GM23338 (cell line): Measurements from ENCODE around the gene TEX9. TPM values are rescaled to one million over a fixed set of nuclear protein-coding genes. Genes with fewer than 3 reads are reported as not detected.

ENCODE experiments used
- ATAC-seq: fragments of 200-7000 bp; cut with Tn5 transposase; 3 replicates; pipeline ENCODE4 v1.9.1; 2020
- DNase-seq: peaks from one replicate; pipeline ENCODE4 v3.0.0-alpha.2; 2015; ENCODE audit warnings: low spot score
- H2AFZ ChIP-seq: fragments of 200-600 bp; sonication (generic); 2 replicates; pipeline ENCODE4 v1.8.0; 2016; ENCODE audit warnings: antibody characterized with exemption, mild to moderate bottlenecking, moderate library complexity
- H3F3A ChIP-seq: fragments of 200-600 bp; sonication (generic); replicated peaks from 2 replicates; pipeline ENCODE4 v1.8.0; 2017; ENCODE audit warnings: antibody characterized with exemption, mixed run types, low read depth
- H3K27ac ChIP-seq: fragments of 200-600 bp; sonication (generic); 2 replicates; pipeline ENCODE4 v1.6.1; 2016; ENCODE audit warnings: low read depth
- H3K27me3 ChIP-seq: fragments of 200-600 bp; sonication (generic); 2 replicates; pipeline ENCODE4 v1.8.0; 2016; ENCODE audit warnings: mild to moderate bottlenecking, mixed run types, moderate library complexity; ENCODE audit not compliant: insufficient read depth
- H3K36me3 ChIP-seq: fragments of 200-600 bp; sonication (generic); 2 replicates; pipeline ENCODE4 v1.8.0; 2016; ENCODE audit warnings: mild to moderate bottlenecking; ENCODE audit not compliant: insufficient read depth
- H3K4me1 ChIP-seq: fragments of 200-600 bp; sonication (generic); 2 replicates; pipeline ENCODE4 v1.8.0; 2016; ENCODE audit warnings: mild to moderate bottlenecking, moderate library complexity; ENCODE audit not compliant: insufficient read depth
- H3K4me2 ChIP-seq: fragments of 200-600 bp; sonication (generic); 2 replicates; pipeline ENCODE4 v1.7.1; 2017; ENCODE audit warnings: mixed run types
- H3K4me3 ChIP-seq: fragments of 200-600 bp; sonication (generic); 2 replicates; pipeline ENCODE4 v1.6.1; 2016; ENCODE audit warnings: mixed run types
- H3K79me2 ChIP-seq: fragments of 200-600 bp; sonication (generic); replicated peaks from 2 replicates; pipeline ENCODE4 v1.8.0; 2017; ENCODE audit warnings: mild to moderate bottlenecking; ENCODE audit not compliant: insufficient read depth
- H3K9me2 ChIP-seq: fragments of 200-600 bp; sonication (generic); 2 replicates; pipeline ENCODE4 v1.8.0; 2017; ENCODE audit not compliant: insufficient read depth
- H4K20me1 ChIP-seq: fragments of 200-600 bp; sonication (generic); replicated peaks from 2 replicates; pipeline ENCODE4 v1.8.0; 2017; ENCODE audit warnings: mild to moderate bottlenecking; ENCODE audit not compliant: insufficient read depth
- H3K27ac Mint-ChIP-seq: 2 replicates; pipeline ENCODE4 v1.8.0; 2020; ENCODE audit warnings: inconsistent platforms, mild to moderate bottlenecking, moderate library complexity, mixed read lengths
- H3K27me3 Mint-ChIP-seq: 3 replicates; pipeline ENCODE4 v1.8.0; 2022; ENCODE audit warnings: low read depth, mild to moderate bottlenecking, moderate library complexity, mixed read lengths, inconsistent platforms; ENCODE audit not compliant: insufficient read depth, poor library complexity
- H3K36me3 Mint-ChIP-seq: 3 replicates; pipeline ENCODE4 v1.8.0; 2021; ENCODE audit warnings: low read depth, mild to moderate bottlenecking, inconsistent platforms, moderate library complexity, mixed read lengths
- H3K4me1 Mint-ChIP-seq: 3 replicates; pipeline ENCODE4 v1.8.0; 2020; ENCODE audit warnings: mild to moderate bottlenecking, inconsistent platforms, mixed read lengths
- H3K4me3 Mint-ChIP-seq: 3 replicates; pipeline ENCODE4 v1.8.0; 2021; ENCODE audit warnings: moderate library complexity, mild to moderate bottlenecking, inconsistent platforms, mixed read lengths
- H3K9me3 Mint-ChIP-seq: 3 replicates; pipeline ENCODE4 v1.8.0; 2020; ENCODE audit warnings: moderate library complexity, mild to moderate bottlenecking, inconsistent platforms, mixed read lengths
- CREB1 ChIP-seq: fragments of 250-450 bp; sonication (Bioruptor Pico); IDR thresholded peaks from 2 replicates; pipeline ENCODE4 v1.5.0; 2020; ENCODE audit warnings: low read depth, mild to moderate bottlenecking, moderate library complexity
- EZH2 ChIP-seq: fragments of 200-600 bp; sonication (generic); IDR thresholded peaks from one replicate; pipeline ENCODE4 v1.8.0; 2017; ENCODE audit warnings: antibody characterized with exemption, mild to moderate bottlenecking, low read depth; ENCODE audit not compliant: unreplicated experiment
- EZH2phosphoT487 ChIP-seq: fragments of 200-600 bp; sonication (generic); IDR thresholded peaks from one replicate; pipeline ENCODE4 v1.8.1; 2018; ENCODE audit warnings: antibody characterized with exemption; ENCODE audit not compliant: unreplicated experiment
- JUNB ChIP-seq: IDR thresholded peaks from one replicate; pipeline ENCODE4 v1.6.1; 2016; ENCODE audit warnings: antibody characterized with exemption; ENCODE audit not compliant: unreplicated experiment
- NANOG ChIP-seq: IDR thresholded peaks from 2 replicates; pipeline ENCODE4 v1.6.1; 2016; ENCODE audit warnings: antibody characterized with exemption, borderline replicate concordance
- POLR2AphosphoS5 ChIP-seq: IDR thresholded peaks from 2 replicates; pipeline ENCODE4 v1.6.1; 2016; ENCODE audit warnings: antibody characterized with exemption, low read depth
- STAT1 ChIP-seq: IDR thresholded peaks from one replicate; pipeline ENCODE4 v1.6.1; 2016; ENCODE audit warnings: antibody characterized with exemption; ENCODE audit not compliant: unreplicated experiment
- ZNF114 ChIP-seq: fragments of 250-450 bp; sonication (Bioruptor Pico); IDR thresholded peaks from 2 replicates; pipeline ENCODE4 v1.5.0; 2020; ENCODE audit warnings: mild to moderate bottlenecking, moderate library complexity
- ZNF331 ChIP-seq: fragments of 250-450 bp; sonication (Bioruptor Pico); IDR thresholded peaks from 2 replicates; pipeline ENCODE4 v1.5.0; 2020; ENCODE audit warnings: low read depth, mild to moderate bottlenecking, moderate library complexity
- polyA plus RNA-seq: library from polyadenylated mRNA; unstranded; fragments of >200 nt; fragmentation: Nextera tagmentation; extraction: Ambion mirVana; gene quantifications from 2 replicates; pipeline ENCODE4 v1.2.1, GENCODE V29; 2016
- total RNA-seq: library from RNA; depleted of rRNA; stranded (reverse); fragments of >200 nt; shearing (Covaris generic); gene quantifications from 2 replicates; pipeline ENCODE4 v1.2.3, GENCODE V29; 2014
- TF ChIP-seq, protein P1 (sequence below): fragments of 250-450 bp; sonication (Bioruptor Pico); IDR thresholded peaks from 2 replicates; pipeline ENCODE4 v1.5.0; 2020; ENCODE audit warnings: mild to moderate bottlenecking, moderate library complexity
- TF ChIP-seq, protein P2 (sequence below), 2 experiments: fragments of 200-600 bp in 1 of 2; sonication (generic) in 1 of 2; conservative IDR thresholded peaks; 2 replicates each; pipeline versions ENCODE4 v1.5.1 to v1.6.1; 2016 to 2017; ENCODE audit warnings: antibody characterized with exemption in 2 of 2, low read depth in 2 of 2, mild to moderate bottlenecking in 2 of 2, moderate library complexity in 1 of 2
- TF ChIP-seq, protein P3 (sequence below): IDR thresholded peaks from 2 replicates; pipeline ENCODE4 v1.6.1; 2016; ENCODE audit warnings: antibody characterized with exemption
- TF ChIP-seq, protein P4 (sequence below): IDR thresholded peaks from one replicate; pipeline ENCODE4 v1.6.1; 2018; ENCODE audit warnings: antibody characterized with exemption; ENCODE audit not compliant: unreplicated experiment

Gene TEX9
- total and polyA plus RNA-seq, 2 experiments from 2014 or later, result 19.6 to 21.8 TPM

DNA sequence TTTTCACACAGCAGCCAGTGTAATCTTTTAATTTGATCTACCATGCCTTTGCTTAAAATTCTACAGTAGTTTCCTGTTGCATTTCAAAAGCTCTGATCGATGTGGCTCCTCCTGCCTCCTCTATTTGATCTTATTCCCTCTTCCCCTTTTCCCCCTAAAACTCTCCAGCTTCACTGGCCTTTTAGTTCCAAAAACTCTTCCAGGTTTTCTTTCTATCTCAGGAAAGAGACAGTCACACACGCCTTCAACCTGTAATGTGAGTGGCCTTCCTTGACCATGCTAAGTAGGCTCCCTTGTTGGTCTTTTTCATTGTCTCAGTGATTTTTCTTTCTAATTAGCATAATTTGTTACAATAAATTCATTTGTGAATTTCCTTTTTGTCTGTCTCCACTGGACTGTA is 985 bp downstream of the TEX9 start (continued):
- TF ChIP-seq, protein P1, sequence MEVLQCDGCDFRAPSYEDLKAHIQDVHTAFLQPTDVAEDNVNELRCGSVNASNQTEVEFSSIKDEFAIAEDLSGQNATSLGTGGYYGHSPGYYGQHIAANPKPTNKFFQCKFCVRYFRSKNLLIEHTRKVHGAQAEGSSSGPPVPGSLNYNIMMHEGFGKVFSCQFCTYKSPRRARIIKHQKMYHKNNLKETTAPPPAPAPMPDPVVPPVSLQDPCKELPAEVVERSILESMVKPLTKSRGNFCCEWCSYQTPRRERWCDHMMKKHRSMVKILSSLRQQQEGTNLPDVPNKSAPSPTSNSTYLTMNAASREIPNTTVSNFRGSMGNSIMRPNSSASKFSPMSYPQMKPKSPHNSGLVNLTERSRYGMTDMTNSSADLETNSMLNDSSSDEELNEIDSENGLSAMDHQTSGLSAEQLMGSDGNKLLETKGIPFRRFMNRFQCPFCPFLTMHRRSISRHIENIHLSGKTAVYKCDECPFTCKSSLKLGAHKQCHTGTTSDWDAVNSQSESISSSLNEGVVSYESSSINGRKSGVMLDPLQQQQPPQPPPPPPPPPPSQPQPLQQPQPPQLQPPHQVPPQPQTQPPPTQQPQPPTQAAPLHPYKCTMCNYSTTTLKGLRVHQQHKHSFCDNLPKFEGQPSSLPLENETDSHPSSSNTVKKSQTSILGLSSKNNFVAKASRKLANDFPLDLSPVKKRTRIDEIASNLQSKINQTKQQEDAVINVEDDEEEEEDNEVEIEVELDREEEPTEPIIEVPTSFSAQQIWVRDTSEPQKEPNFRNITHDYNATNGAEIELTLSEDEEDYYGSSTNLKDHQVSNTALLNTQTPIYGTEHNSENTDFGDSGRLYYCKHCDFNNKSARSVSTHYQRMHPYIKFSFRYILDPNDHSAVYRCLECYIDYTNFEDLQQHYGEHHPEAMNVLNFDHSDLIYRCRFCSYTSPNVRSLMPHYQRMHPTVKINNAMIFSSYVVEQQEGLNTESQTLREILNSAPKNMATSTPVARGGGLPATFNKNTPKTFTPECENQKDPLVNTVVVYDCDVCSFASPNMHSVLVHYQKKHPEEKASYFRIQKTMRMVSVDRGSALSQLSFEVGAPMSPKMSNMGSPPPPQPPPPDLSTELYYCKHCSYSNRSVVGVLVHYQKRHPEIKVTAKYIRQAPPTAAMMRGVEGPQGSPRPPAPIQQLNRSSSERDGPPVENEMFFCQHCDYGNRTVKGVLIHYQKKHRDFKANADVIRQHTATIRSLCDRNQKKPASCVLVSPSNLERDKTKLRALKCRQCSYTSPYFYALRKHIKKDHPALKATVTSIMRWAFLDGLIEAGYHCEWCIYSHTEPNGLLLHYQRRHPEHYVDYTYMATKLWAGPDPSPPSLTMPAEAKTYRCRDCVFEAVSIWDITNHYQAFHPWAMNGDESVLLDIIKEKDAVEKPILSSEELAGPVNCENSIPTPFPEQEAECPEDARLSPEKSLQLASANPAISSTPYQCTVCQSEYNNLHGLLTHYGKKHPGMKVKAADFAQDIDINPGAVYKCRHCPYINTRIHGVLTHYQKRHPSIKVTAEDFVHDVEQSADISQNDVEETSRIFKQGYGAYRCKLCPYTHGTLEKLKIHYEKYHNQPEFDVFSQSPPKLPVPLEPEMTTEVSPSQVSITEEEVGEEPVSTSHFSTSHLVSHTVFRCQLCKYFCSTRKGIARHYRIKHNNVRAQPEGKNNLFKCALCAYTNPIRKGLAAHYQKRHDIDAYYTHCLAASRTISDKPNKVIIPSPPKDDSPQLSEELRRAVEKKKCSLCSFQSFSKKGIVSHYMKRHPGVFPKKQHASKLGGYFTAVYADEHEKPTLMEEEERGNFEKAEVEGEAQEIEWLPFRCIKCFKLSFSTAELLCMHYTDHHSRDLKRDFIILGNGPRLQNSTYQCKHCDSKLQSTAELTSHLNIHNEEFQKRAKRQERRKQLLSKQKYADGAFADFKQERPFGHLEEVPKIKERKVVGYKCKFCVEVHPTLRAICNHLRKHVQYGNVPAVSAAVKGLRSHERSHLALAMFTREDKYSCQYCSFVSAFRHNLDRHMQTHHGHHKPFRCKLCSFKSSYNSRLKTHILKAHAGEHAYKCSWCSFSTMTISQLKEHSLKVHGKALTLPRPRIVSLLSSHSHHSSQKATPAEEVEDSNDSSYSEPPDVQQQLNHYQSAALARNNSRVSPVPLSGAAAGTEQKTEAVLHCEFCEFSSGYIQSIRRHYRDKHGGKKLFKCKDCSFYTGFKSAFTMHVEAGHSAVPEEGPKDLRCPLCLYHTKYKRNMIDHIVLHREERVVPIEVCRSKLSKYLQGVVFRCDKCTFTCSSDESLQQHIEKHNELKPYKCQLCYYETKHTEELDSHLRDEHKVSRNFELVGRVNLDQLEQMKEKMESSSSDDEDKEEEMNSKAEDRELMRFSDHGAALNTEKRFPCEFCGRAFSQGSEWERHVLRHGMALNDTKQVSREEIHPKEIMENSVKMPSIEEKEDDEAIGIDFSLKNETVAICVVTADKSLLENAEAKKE (CRISPR knock-in tag), result no peak

DNA sequence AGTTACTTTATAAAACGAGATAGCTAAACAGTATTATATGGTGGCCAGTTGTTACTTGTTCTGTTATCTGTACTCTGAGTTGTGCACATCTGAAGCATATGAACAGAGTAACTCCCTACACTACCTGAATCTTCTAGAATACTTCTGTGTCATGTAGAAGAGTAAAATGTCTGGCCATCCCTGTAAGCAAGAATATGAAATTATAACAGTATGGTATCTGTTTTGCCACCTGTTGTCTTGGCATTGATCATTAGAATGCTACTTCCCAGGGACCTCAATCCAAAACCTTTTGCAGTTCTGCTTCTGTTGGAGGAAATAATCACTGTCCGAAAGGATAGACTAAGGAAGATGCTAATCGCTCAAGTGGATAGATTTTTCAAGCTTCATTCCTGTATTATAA is 1.9 kb downstream of the TEX9 start:
- Histone ChIP-seq H3K27ac (no peak overlapping the region), H3K9me2 (no peaks in the 10 kb centered on the region), H3K79me2 (peaks cover 18% of the 10 kb centered on the region; the same call in 1 of the 2 replicates), H2AFZ (no peak overlapping the region), H3K27me3 (no peaks in the 10 kb centered on the region), H3K4me2 (0 out of 2 replicates have a peak overlapping the region, but pooled peaks have one; percentile 83), H3K36me3 (no peaks in the 10 kb centered on the region), H4K20me1 (no peaks in the 10 kb centered on the region), H3K4me1 (0 out of 2 replicates have a peak, but pooled peaks cover 5% of the 10 kb centered on the region), H3F3A (no peaks in the 10 kb centered on the region), H3K4me3 (no peak overlapping the region)
- ATAC-seq (no peak), DNase-seq (no peak)
- Mint-ChIP-seq H3K4me1 (peaks cover 12% of the 10 kb centered on the region; the same call in 2 of the 3 replicates), H3K27me3 (no peaks in the 10 kb centered on the region), H3K9me3 (peaks cover 5% of the 10 kb centered on the region), H3K36me3 (no peaks in the 10 kb centered on the region), H3K27ac (no peak overlapping the region), H3K4me3 (no peak overlapping the region)
- TF ChIP-seq CREB1 (CRISPR knock-in tag), result no peak
- TF ChIP-seq, protein P2, sequence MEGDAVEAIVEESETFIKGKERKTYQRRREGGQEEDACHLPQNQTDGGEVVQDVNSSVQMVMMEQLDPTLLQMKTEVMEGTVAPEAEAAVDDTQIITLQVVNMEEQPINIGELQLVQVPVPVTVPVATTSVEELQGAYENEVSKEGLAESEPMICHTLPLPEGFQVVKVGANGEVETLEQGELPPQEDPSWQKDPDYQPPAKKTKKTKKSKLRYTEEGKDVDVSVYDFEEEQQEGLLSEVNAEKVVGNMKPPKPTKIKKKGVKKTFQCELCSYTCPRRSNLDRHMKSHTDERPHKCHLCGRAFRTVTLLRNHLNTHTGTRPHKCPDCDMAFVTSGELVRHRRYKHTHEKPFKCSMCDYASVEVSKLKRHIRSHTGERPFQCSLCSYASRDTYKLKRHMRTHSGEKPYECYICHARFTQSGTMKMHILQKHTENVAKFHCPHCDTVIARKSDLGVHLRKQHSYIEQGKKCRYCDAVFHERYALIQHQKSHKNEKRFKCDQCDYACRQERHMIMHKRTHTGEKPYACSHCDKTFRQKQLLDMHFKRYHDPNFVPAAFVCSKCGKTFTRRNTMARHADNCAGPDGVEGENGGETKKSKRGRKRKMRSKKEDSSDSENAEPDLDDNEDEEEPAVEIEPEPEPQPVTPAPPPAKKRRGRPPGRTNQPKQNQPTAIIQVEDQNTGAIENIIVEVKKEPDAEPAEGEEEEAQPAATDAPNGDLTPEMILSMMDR (conservative IDR thresholded peaks at IDR 0.05; ENCODE audit: low read depth in 2 of 2), result no peak
- TF ChIP-seq, protein P3, sequence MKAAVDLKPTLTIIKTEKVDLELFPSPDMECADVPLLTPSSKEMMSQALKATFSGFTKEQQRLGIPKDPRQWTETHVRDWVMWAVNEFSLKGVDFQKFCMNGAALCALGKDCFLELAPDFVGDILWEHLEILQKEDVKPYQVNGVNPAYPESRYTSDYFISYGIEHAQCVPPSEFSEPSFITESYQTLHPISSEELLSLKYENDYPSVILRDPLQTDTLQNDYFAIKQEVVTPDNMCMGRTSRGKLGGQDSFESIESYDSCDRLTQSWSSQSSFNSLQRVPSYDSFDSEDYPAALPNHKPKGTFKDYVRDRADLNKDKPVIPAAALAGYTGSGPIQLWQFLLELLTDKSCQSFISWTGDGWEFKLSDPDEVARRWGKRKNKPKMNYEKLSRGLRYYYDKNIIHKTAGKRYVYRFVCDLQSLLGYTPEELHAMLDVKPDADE, result no peak
- TF ChIP-seq EZH2, result no peak
- TF ChIP-seq, protein P4, sequence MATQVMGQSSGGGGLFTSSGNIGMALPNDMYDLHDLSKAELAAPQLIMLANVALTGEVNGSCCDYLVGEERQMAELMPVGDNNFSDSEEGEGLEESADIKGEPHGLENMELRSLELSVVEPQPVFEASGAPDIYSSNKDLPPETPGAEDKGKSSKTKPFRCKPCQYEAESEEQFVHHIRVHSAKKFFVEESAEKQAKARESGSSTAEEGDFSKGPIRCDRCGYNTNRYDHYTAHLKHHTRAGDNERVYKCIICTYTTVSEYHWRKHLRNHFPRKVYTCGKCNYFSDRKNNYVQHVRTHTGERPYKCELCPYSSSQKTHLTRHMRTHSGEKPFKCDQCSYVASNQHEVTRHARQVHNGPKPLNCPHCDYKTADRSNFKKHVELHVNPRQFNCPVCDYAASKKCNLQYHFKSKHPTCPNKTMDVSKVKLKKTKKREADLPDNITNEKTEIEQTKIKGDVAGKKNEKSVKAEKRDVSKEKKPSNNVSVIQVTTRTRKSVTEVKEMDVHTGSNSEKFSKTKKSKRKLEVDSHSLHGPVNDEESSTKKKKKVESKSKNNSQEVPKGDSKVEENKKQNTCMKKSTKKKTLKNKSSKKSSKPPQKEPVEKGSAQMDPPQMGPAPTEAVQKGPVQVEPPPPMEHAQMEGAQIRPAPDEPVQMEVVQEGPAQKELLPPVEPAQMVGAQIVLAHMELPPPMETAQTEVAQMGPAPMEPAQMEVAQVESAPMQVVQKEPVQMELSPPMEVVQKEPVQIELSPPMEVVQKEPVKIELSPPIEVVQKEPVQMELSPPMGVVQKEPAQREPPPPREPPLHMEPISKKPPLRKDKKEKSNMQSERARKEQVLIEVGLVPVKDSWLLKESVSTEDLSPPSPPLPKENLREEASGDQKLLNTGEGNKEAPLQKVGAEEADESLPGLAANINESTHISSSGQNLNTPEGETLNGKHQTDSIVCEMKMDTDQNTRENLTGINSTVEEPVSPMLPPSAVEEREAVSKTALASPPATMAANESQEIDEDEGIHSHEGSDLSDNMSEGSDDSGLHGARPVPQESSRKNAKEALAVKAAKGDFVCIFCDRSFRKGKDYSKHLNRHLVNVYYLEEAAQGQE, result no peak
- no peak for TF ChIP-seq POLR2AphosphoS5
- no peak for TF ChIP-seq ZNF114 (CRISPR knock-in tag)
- TF ChIP-seq JUNB, result no peak
- no peak for TF ChIP-seq STAT1
- TF ChIP-seq EZH2phosphoT487, result no peak
- TF ChIP-seq NANOG, result no peak
- no peak for TF ChIP-seq ZNF331 (CRISPR knock-in tag)
